Esophagus mucosa (tissue), 1 donor: ENCODE data around the gene OR4M1. TPM values are rescaled to one million over a fixed set of nuclear protein-coding genes. Genes with fewer than 3 reads are reported as not detected.
"Not testable (repeated sequence)": the region's sequence is repeated elsewhere in the genome, so short reads cannot be mapped to it uniquely, and the experiment has no call there.

Experiments
- ATAC-seq: fragments of 200-7000 bp; cut with Tn5 transposase; one replicate; pipeline ENCODE4 v1.9.1; 2020
- total RNA-seq: library from RNA; stranded (reverse); gene quantifications from one replicate; pipeline ENCODE4 v1.2.4, GENCODE V29; 2023
- donor health status: DM: yes; HTN: yes; CAD: no.

The OR4M1 gene
- total RNA-seq, 1 donor from 2014 or later, result not detected

GRCh38 chr14:19823178-19823577 is 49.9 kb downstream of the OR4M1 start:
- ATAC-seq, result no peak

DNA sequence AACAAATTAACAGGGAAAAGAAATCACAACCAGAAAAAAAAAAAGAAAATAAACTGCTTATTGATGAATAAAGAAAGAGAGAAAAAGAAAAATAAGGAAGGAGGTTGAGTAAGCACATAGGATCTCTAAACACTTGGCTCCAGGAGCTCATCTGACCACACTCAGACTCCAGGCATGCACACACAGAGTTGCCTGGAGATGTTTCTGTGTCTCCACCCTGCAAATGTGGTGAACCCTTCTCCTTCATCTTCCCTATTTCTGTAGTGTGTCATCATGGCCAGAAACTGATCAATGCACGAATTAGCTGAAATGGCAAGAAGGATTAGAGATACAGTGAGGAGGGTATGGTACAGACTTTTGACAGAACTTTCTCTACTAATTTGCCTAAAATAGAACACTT is 50.5 kb downstream of the OR4M1 start:
- no peak for ATAC-seq

GRCh38 chr14:19827626-19828244 is 54.4 kb downstream of the OR4M1 start:
- ATAC-seq, result not testable (repeated sequence)

DNA sequence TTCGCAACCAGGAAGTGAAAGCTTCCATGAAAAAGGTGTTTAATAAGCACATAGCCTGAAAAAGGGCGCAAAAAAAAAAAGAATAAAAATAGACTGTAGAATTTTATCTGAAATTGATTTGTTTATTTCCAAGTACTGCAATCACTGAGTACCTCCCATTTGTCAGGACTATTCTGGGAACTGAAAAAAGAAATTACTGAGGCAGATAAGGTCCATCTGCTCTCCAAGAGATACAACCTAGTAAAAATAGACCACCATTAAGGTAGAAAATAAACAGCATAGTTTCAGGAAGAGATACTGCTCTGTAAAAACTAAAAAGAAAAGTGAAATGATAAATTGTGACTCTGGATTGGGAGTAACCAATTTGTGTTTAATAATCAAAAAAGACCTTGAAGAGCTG is 55.0 kb downstream of the OR4M1 start:
- ATAC-seq, result no peak

Other genes starting within 250 kb of the OR4M1 start
- not detected for gene OR11H2, start 59.6 kb upstream of the OR4M1 start, total RNA-seq
- not detected for gene OR4Q3, start 29.9 kb upstream of the OR4M1 start, total RNA-seq
- gene OR4N2, start 30.3 kb downstream of the OR4M1 start, total RNA-seq, result not detected
- not detected for gene OR4K2, start 101.6 kb downstream of the OR4M1 start, total RNA-seq
- not detected for gene OR4K5, start 147.1 kb downstream of the OR4M1 start, total RNA-seq
- gene OR4K1, start 157.4 kb downstream of the OR4M1 start, total RNA-seq, result not detected
- gene OR4K15, start 202.1 kb downstream of the OR4M1 start, total RNA-seq, result not detected
- gene OR4Q2, start 228.7 kb downstream of the OR4M1 start, total RNA-seq, result not detected
- not detected for gene OR4K14, start 245.8 kb downstream of the OR4M1 start, total RNA-seq